BJ (cell line): Measurements from ENCODE around the gene RNF25. TPM values are rescaled to one million over a fixed set of nuclear protein-coding genes. Genes with fewer than 3 reads are reported as not detected.
A peak's percentile ranks its signal among the peaks of the same experiment; 100 is the strongest.
"Not testable (repeated sequence)": the region's sequence is repeated elsewhere in the genome, so short reads cannot be mapped to it uniquely, and the experiment has no call there.

ENCODE experiments used
- CTCF ChIA-PET: fragments of 350-600 bp; formaldehyde crosslinking; extraction: SDS; loops from one replicate; lab custom pipeline; 2021; ENCODE audit warnings: antibody characterized with exemption, inconsistent platforms; lab: Yijun Ruan, JAX
- POLR2A ChIA-PET: fragments of 300-600 bp; sonication (Branson Sonifier 250); formaldehyde crosslinking; extraction: SDS; loops from one replicate; lab custom pipeline; 2021; ENCODE audit warnings: antibody characterized with exemption; lab: Charles Lee
- DNase-seq: peaks from one replicate; pipeline ENCODE4 v3.0.0-alpha.2; 2011; ENCODE audit warnings: low read depth
- H3K27me3 ChIP-seq: 2 replicates; pipeline ENCODE4 v1.6.0; 2011; ENCODE audit warnings: low read length; ENCODE audit not compliant: control insufficient read depth, insufficient read depth
- H3K36me3 ChIP-seq: 2 replicates; pipeline ENCODE4 v1.5.1; 2011; ENCODE audit warnings: low read length; ENCODE audit not compliant: control insufficient read depth, insufficient read depth
- H3K4me3 ChIP-seq: 2 replicates; pipeline ENCODE4 v1.5.1; 2011; ENCODE audit warnings: low read depth, mild to moderate bottlenecking, control low read depth, low read length
- CTCF ChIP-seq: IDR thresholded peaks from 2 replicates; pipeline ENCODE4 v1.5.1; 2011; ENCODE audit warnings: low read depth, mild to moderate bottlenecking, control low read depth, inconsistent platforms, low read length, moderate library complexity; ENCODE audit not compliant: insufficient read depth
- polyA plus RNA-seq: library from polyadenylated mRNA; depleted of rRNA; stranded (reverse); fragments of >200 nt; gene quantifications from 2 replicates; pipeline ENCODE4 v1.2.3, GENCODE V29; 2011

RNF25 gene
- polyA plus RNA-seq, 1 experiment: 91.6 TPM

GRCh38 chr2:218701806-218702205, 30.0 kb upstream of the RNF25 start:
- DNase-seq: no peak
- H3K27me3 ChIP-seq: no peaks in the 10 kb centered on the region
- H3K4me3 ChIP-seq: no peak overlapping the region
- POLR2A ChIA-PET: no interaction called here
- no peak for TF ChIP-seq CTCF
- CTCF ChIA-PET: interaction anchor here (0.7 to 3.8 kb wide), 3 partner anchors 8 to 15 kb away, joined by 5 to 12 read pairs (median 7); no protein-coding TSS in a partner anchor
- H3K36me3 ChIP-seq: peaks cover 14% of the 10 kb centered on the region

- Histone ChIP-seq H3K4me3 (no peak overlapping the region), H3K27me3 (no peaks in the 10 kb centered on the region), H3K36me3 (peaks cover 17% of the 10 kb centered on the region)
- TF ChIP-seq CTCF: no peak
- DNase-seq: no peak
- CTCF ChIA-PET: interaction anchor here (1.0 to 4.2 kb wide), 3 partner anchors 11 to 12 kb away, joined by 4 to 11 read pairs (median 9); partner anchors contain the start of gene TTLL4
- POLR2A ChIA-PET: interaction anchor here (0.6 kb wide), 1 partner anchor 299 kb away, joined by 9 read pairs; the partner anchor contains the start of gene CTDSP1
Measured at GRCh38 chr2:218698885-218699284, 27.1 kb upstream of the RNF25 start.

- ChIA-PET POLR2A (no interaction called here), CTCF (interaction anchor here (1.7 kb wide), 1 partner anchor 20 kb away, joined by 5 read pairs; no protein-coding TSS in a partner anchor)
- Histone ChIP-seq H3K36me3 (peaks cover 33% of the 10 kb centered on the region), H3K27me3 (no peaks in the 10 kb centered on the region), H3K4me3 (no peak overlapping the region)
- no peak for DNase-seq
- no peak for TF ChIP-seq CTCF
Measured at GRCh38 chr2:218694405-218695145, 22.8 kb upstream of the RNF25 start.

GRCh38 chr2:218691234-218691633, 19.4 kb upstream of the RNF25 start:
- DNase-seq: no peak
- Histone ChIP-seq H3K4me3 (no peak overlapping the region), H3K36me3 (peaks cover 19% of the 10 kb centered on the region), H3K27me3 (no peaks in the 10 kb centered on the region)
- CTCF ChIA-PET: interaction anchor here (0.8 to 1.7 kb wide), 4 partner anchors 9 to 185 kb away, joined by 3 to 7 read pairs (median 4); partner anchors contain the start of gene TTLL4
- POLR2A ChIA-PET: interaction anchor here (0.6 kb wide), 1 partner anchor 34 kb away, joined by 4 read pairs; no protein-coding TSS in a partner anchor
- TF ChIP-seq CTCF: no peak

- H3K36me3 ChIP-seq: peaks cover 13% of the 10 kb centered on the region
- TF ChIP-seq CTCF: peak; percentile 90
- not testable (repeated sequence) for H3K27me3 ChIP-seq, DNase-seq, H3K4me3 ChIP-seq
- ChIA-PET CTCF (interaction anchor here (0.6 to 4.7 kb wide), 22 partner anchors 8 to 744 kb away, joined by 3 to 51 read pairs (median 4); partner anchors contain the start of genes BCS1L, PLCD4, RNF25 and STK36), POLR2A (interaction anchor here (0.5 to 1.0 kb wide), 4 partner anchors 16 to 121 kb away, joined by 3 to 11 read pairs (median 4); partner anchors contain the start of genes BCS1L, RNF25, STK36 and ZNF142)
Measured at GRCh38 chr2:218687400-218688060, 15.7 kb upstream of the RNF25 start.
